Hepatocyte (in vitro differentiated cells): Measurements from ENCODE around the gene LBX1. TPM values are rescaled to one million over a fixed set of nuclear protein-coding genes. Genes with fewer than 3 reads are reported as not detected.

Experiments
- DNase-seq: peaks from one replicate; pipeline ENCODE4 v3.0.0-alpha.2; 2016; ENCODE audit warnings: low spot score
- H2AFZ ChIP-seq: fragments of 200-600 bp; sonication (generic); 2 replicates; pipeline ENCODE4 v1.6.0; 2016; ENCODE audit warnings: antibody characterized with exemption, mild to moderate bottlenecking
- H3K27ac ChIP-seq: fragments of 200-600 bp; sonication (generic); 2 replicates; pipeline ENCODE4 v1.5.1; 2016; ENCODE audit warnings: mild to moderate bottlenecking
- H3K27me3 ChIP-seq: fragments of 200-600 bp; sonication (generic); 2 replicates; pipeline ENCODE4 v1.6.1; 2016
- H3K36me3 ChIP-seq: fragments of 200-600 bp; sonication (generic); replicated peaks from 2 replicates; pipeline ENCODE4 v1.5.1; 2016; ENCODE audit warnings: low read depth; ENCODE audit not compliant: insufficient read depth
- H3K4me1 ChIP-seq: fragments of 200-600 bp; sonication (generic); 2 replicates; pipeline ENCODE4 v1.5.1; 2016; ENCODE audit warnings: mild to moderate bottlenecking, moderate library complexity; ENCODE audit not compliant: insufficient read depth
- H3K4me2 ChIP-seq: fragments of 200-600 bp; sonication (generic); 2 replicates; pipeline ENCODE4 v1.6.0; 2016
- H3K4me3 ChIP-seq: fragments of 200-600 bp; sonication (generic); 2 replicates; pipeline ENCODE4 v1.5.1; 2016; ENCODE audit warnings: mild to moderate bottlenecking
- H3K79me2 ChIP-seq: fragments of 200-600 bp; sonication (generic); 2 replicates; pipeline ENCODE4 v1.6.0; 2017; ENCODE audit warnings: mild to moderate bottlenecking
- H3K9me2 ChIP-seq: fragments of 200-600 bp; sonication (generic); replicated peaks from 2 replicates; pipeline ENCODE4 v1.6.0; 2017; ENCODE audit warnings: mild to moderate bottlenecking; ENCODE audit not compliant: insufficient read depth
- H3K9me3 ChIP-seq: fragments of 200-600 bp; sonication (generic); 2 replicates; pipeline ENCODE4 v1.5.1; 2016; ENCODE audit warnings: low read depth, mild to moderate bottlenecking
- H4K20me1 ChIP-seq: fragments of 200-600 bp; sonication (generic); 2 replicates; pipeline ENCODE4 v1.6.0; 2016; ENCODE audit warnings: mild to moderate bottlenecking; ENCODE audit not compliant: insufficient read depth, poor library complexity, severe bottlenecking
- EZH2 ChIP-seq: fragments of 200-600 bp; sonication (generic); IDR thresholded peaks from 2 replicates; pipeline ENCODE4 v1.6.1; 2016; ENCODE audit warnings: antibody characterized with exemption, mild to moderate bottlenecking, borderline replicate concordance
- EZH2phosphoT487 ChIP-seq: fragments of 200-600 bp; sonication (generic); IDR thresholded peaks from one replicate; pipeline ENCODE4 v1.6.1; 2018; ENCODE audit warnings: antibody characterized with exemption, mild to moderate bottlenecking, low read depth, moderate library complexity; ENCODE audit not compliant: unreplicated experiment, severe bottlenecking
- WGBS: methylation state at CpG from one replicate; pipeline ENCODE4 v1.1.6; 2016; ENCODE audit warnings: low lambda C conversion rate; ENCODE audit errors: missing lambda C conversion rate; 5-methylcytosine and 5-hydroxymethylcytosine counted together
- polyA plus RNA-seq: library from polyadenylated mRNA; unstranded; fragments of >200 nt; fragmentation: Nextera tagmentation; extraction: Ambion mirVana; gene quantifications from 2 replicates; pipeline ENCODE4 v1.2.1, GENCODE V29; 2016
- total RNA-seq: library from RNA; depleted of rRNA; stranded (reverse); fragments of >200 nt; gene quantifications from 2 replicates; pipeline ENCODE4 v1.2.3, GENCODE V29; 2014
- TF ChIP-seq, protein P1 (sequence below): fragments of 200-600 bp; sonication (generic); IDR thresholded peaks from 2 replicates; pipeline ENCODE4 v1.5.1; 2016; ENCODE audit warnings: antibody characterized with exemption, mild to moderate bottlenecking; ENCODE audit not compliant: poor library complexity

The LBX1 gene
- total and polyA plus RNA-seq, 2 experiments from 2014 or later = not detected

- Histone ChIP-seq H3K27ac (no peak overlapping the region), H3K79me2 (no peaks in the 10 kb centered on the region), H3K4me3 (no peak overlapping the region), H3K9me3 (no peaks in the 10 kb centered on the region), H2AFZ (no peak overlapping the region), H4K20me1 (no peaks in the 10 kb centered on the region), H3K4me1 (peaks cover 21% of the 10 kb centered on the region), H3K36me3 (no peaks in the 10 kb centered on the region), H3K27me3 (peaks cover 99% of the 10 kb centered on the region), H3K9me2 (no peaks in the 10 kb centered on the region), H3K4me2 (no peak overlapping the region)
- no peak for DNase-seq
- TF ChIP-seq EZH2 (no peak), EZH2phosphoT487 (no peak)
- TF ChIP-seq, protein P1, sequence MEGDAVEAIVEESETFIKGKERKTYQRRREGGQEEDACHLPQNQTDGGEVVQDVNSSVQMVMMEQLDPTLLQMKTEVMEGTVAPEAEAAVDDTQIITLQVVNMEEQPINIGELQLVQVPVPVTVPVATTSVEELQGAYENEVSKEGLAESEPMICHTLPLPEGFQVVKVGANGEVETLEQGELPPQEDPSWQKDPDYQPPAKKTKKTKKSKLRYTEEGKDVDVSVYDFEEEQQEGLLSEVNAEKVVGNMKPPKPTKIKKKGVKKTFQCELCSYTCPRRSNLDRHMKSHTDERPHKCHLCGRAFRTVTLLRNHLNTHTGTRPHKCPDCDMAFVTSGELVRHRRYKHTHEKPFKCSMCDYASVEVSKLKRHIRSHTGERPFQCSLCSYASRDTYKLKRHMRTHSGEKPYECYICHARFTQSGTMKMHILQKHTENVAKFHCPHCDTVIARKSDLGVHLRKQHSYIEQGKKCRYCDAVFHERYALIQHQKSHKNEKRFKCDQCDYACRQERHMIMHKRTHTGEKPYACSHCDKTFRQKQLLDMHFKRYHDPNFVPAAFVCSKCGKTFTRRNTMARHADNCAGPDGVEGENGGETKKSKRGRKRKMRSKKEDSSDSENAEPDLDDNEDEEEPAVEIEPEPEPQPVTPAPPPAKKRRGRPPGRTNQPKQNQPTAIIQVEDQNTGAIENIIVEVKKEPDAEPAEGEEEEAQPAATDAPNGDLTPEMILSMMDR = no peak
- WGBS = 40% methylated on average over 7 of the region's 7 CpGs
These were observed 1.8 kb upstream of the LBX1 start for GRCh38 chr10:101231092-101231491.

DNA sequence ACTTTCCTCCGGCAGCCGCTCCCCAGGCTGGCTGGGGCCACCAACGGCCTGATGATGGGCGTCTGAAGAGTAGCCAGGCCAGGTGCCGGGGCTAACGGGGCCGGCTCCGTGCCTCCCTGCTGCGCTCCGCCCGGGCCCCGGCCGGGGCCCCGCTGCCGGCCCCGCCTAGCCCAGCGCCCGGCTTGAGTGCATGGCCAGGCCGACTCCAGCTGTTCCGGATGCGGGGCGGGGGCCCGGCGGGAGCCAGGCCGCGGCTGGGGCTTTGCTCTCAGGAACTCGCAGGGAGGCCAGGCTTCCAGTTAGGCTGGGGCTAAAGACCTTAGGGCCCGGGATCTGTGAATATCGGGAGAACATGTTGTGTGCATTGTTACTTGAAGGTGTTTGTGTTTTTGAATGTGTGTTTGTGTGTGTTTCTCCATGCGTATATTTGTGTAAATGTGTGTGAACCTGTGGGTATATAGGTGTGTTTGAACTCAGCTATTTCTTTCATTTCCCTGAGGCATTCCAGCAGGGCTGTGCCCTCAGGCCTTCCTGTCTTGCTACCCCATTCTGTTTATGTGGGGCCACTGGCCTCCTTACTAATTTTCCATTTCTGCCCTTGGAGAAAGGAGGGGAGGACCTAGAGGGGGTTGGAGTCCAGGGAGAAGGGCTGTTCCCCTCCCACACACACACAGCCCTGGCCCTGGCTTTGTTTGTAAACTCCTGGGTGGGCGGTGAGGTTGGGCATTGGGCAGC, 1.1 kb upstream of the LBX1 start:
- Histone ChIP-seq H2AFZ (peak overlapping the region; percentile 49), H3K9me3 (no peaks in the 10 kb centered on the region), H3K27me3 (peaks cover 99% of the 10 kb centered on the region), H3K9me2 (no peaks in the 10 kb centered on the region), H3K4me2 (peak overlapping the region; percentile 71), H3K4me1 (peaks cover 21% of the 10 kb centered on the region), H3K36me3 (no peaks in the 10 kb centered on the region), H4K20me1 (no peaks in the 10 kb centered on the region), H3K27ac (no peak overlapping the region), H3K79me2 (no peaks in the 10 kb centered on the region), H3K4me3 (no peak overlapping the region)
- DNase-seq = no peak
- TF ChIP-seq, protein P1 = no peak
- TF ChIP-seq EZH2phosphoT487 (peak; percentile 78), EZH2 (peak; percentile 31)
- WGBS = 10% methylated on average over 19 of the region's 31 CpGs

DNA sequence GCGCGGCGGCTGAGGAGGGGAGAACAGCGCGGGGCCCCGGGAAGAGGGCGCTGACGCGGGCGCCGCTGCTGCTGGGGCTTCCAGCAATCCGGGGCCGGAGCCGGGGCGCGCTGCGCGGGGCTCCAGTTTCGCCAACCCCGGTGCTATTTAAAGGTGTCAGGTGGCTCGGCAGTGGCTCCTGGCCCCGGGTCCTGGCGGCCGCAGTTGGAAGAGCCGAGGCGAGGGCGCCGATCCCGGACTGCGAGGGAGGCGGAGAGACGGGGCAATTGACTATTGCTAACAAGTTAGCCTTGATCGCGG, 347 bp downstream of the LBX1 start:
- Histone ChIP-seq H3K36me3 (no peaks in the 10 kb centered on the region), H3K27me3 (peaks cover 99% of the 10 kb centered on the region), H2AFZ (peak overlapping the region; percentile 26), H3K4me1 (peaks cover 25% of the 10 kb centered on the region), H3K9me2 (no peaks in the 10 kb centered on the region), H4K20me1 (no peaks in the 10 kb centered on the region), H3K27ac (no peak overlapping the region), H3K9me3 (no peaks in the 10 kb centered on the region), H3K79me2 (no peaks in the 10 kb centered on the region), H3K4me3 (no peak overlapping the region), H3K4me2 (peak overlapping the region; percentile 71)
- no peak for DNase-seq
- WGBS = 4% methylated on average over 21 of the region's 34 CpGs
- TF ChIP-seq EZH2phosphoT487 (no peak), EZH2 (no peak)
- TF ChIP-seq, protein P1 = no peak
